NCI-H1092 treated with DMSO at 0.1 percent for 48 hours (cell line): ENCODE results near the gene BEGAIN.
"Not testable (repeated sequence)": the region's sequence is repeated elsewhere in the genome, so short reads cannot be mapped to it uniquely, and the experiment has no call there.

Experiments used
- DNase-seq: peaks from one replicate; lab custom pipeline; 2025; lab: John Stamatoyannopoulos, UW

Gene BEGAIN

GRCh38 chr14:100523131-100523842 is 63.9 kb downstream of the BEGAIN start:
- no peak for DNase-seq

GRCh38 chr14:100522616-100523099 is 64.6 kb downstream of the BEGAIN start:
- no peak for DNase-seq

GRCh38 chr14:100506053-100506452 is 81.2 kb downstream of the BEGAIN start:
- not testable (repeated sequence) for DNase-seq

GRCh38 chr14:100504372-100505078 is 82.7 kb downstream of the BEGAIN start:
- no peak for DNase-seq

- no peak for DNase-seq
Observed at GRCh38 chr14:100503251-100503650, 84.0 kb downstream of the BEGAIN start.

- no peak for DNase-seq
Observed at GRCh38 chr14:100502622-100503220, 84.5 kb downstream of the BEGAIN start.

GRCh38 chr14:100500128-100500527 is 87.1 kb downstream of the BEGAIN start:
- DNase-seq = no peak

GRCh38 chr14:100498068-100498467 is 89.1 kb downstream of the BEGAIN start:
- DNase-seq = peak; percentile 21

- DNase-seq = no peak
Observed at GRCh38 chr14:100495917-100496316, 91.3 kb downstream of the BEGAIN start.

GRCh38 chr14:100494645-100495044 is 92.6 kb downstream of the BEGAIN start:
- DNase-seq = no peak

GRCh38 chr14:100490252-100490651 is 97.0 kb downstream of the BEGAIN start:
- DNase-seq = no peak

GRCh38 chr14:100488057-100488456 is 99.2 kb downstream of the BEGAIN start:
- no peak for DNase-seq

- no peak for DNase-seq
Observed at GRCh38 chr14:100487304-100487703, 99.9 kb downstream of the BEGAIN start.
